Liver (tissue), 9 donors: ENCODE results near the gene PRPSAP2. TPM values are rescaled to one million over a fixed set of nuclear protein-coding genes. Genes with fewer than 3 reads are reported as not detected.

Experiments used
- DNase-seq: peaks from one replicate; pipeline ENCODE4 v3.0.0-alpha.2; 2017; ENCODE audit warnings: low spot score
- H3K27ac ChIP-seq, 2 donors: one replicate each; pipeline ENCODE4 v1.7.0; 2013; ENCODE audit warnings: inconsistent platforms in 2 of 2, low read length in 2 of 2, control low read depth in 1 of 2, low read depth in 1 of 2, mild to moderate bottlenecking in 1 of 2
- H3K27me3 ChIP-seq, 4 donors: one replicate each; pipeline versions ENCODE4 v1.6.1 to v1.7.0; 2013; ENCODE audit warnings: low read length in 3 of 4, inconsistent platforms in 1 of 4, mild to moderate bottlenecking in 1 of 4, moderate library complexity in 1 of 4; ENCODE audit not compliant: control insufficient read depth in 4 of 4, insufficient read depth in 4 of 4
- H3K36me3 ChIP-seq, 4 donors: one replicate each; pipeline versions ENCODE4 v1.6.1 to v1.7.0; 2013; ENCODE audit warnings: low read length in 3 of 4, mild to moderate bottlenecking in 3 of 4, low read depth in 1 of 4, moderate library complexity in 1 of 4; ENCODE audit not compliant: control insufficient read depth in 4 of 4, insufficient read depth in 3 of 4
- H3K4me1 ChIP-seq, 4 donors: one replicate each; pipeline versions ENCODE4 v1.6.1 to v1.7.0; 2013; ENCODE audit warnings: low read length in 3 of 4, mild to moderate bottlenecking in 3 of 4, moderate library complexity in 1 of 4; ENCODE audit not compliant: control insufficient read depth in 4 of 4, insufficient read depth in 4 of 4
- H3K4me3 ChIP-seq, 3 donors: one replicate each; pipeline versions ENCODE4 v1.6.1 to v1.7.0; 2013; ENCODE audit warnings: low read length in 3 of 3, control low read depth in 1 of 3, low read depth in 1 of 3, mild to moderate bottlenecking in 1 of 3
- H3K9ac ChIP-seq, 2 donors: one replicate each; pipeline ENCODE4 v1.7.0; 2013; ENCODE audit warnings: low read length in 2 of 2, mild to moderate bottlenecking in 2 of 2, moderate library complexity in 2 of 2, control low read depth in 1 of 2, low read depth in 1 of 2
- H3K9me3 ChIP-seq, 4 donors: one replicate each; pipeline versions ENCODE4 v1.6.1 to v1.7.0; 2013; ENCODE audit warnings: low read length in 3 of 4; ENCODE audit not compliant: control insufficient read depth in 4 of 4
- EGR1 ChIP-seq, 2 donors: IDR thresholded peaks; 2 replicates each; pipeline ENCODE4 v1.6.1; 2016 to 2018; ENCODE audit warnings: antibody characterized with exemption in 2 of 2, low read depth in 2 of 2
- FOXA1 ChIP-seq: IDR thresholded peaks from 2 replicates; pipeline ENCODE4 v1.6.1; 2016; ENCODE audit warnings: antibody characterized with exemption
- FOXA2 ChIP-seq: IDR thresholded peaks from 2 replicates; pipeline ENCODE4 v1.6.1; 2016; ENCODE audit warnings: antibody characterized with exemption
- GABPA ChIP-seq, 2 donors: IDR thresholded peaks in 1 of 2; conservative IDR thresholded peaks in 1 of 2; 2 replicates each; pipeline ENCODE4 v1.6.1; 2016; ENCODE audit warnings: antibody characterized with exemption in 2 of 2, mild to moderate bottlenecking in 1 of 2, moderate library complexity in 1 of 2
- HNF4A ChIP-seq, 2 donors: conservative IDR thresholded peaks; 2 replicates each; pipeline ENCODE4 v1.6.1; 2016; ENCODE audit warnings: antibody characterized with exemption in 2 of 2, mild to moderate bottlenecking in 2 of 2
- HNF4G ChIP-seq: IDR thresholded peaks from 2 replicates; pipeline ENCODE4 v1.6.1; 2016; ENCODE audit warnings: antibody characterized with exemption
- JUND ChIP-seq, 2 donors: IDR thresholded peaks; 2 replicates each; pipeline ENCODE4 v1.6.1; 2016; ENCODE audit warnings: antibody characterized with exemption in 2 of 2
- NR2F2 ChIP-seq: IDR thresholded peaks from 2 replicates; pipeline ENCODE4 v1.6.1; 2016; ENCODE audit warnings: antibody characterized with exemption
- RAD21 ChIP-seq, 2 donors: IDR thresholded peaks; 2 replicates each; pipeline ENCODE4 v1.6.1; 2016; ENCODE audit warnings: antibody characterized with exemption in 2 of 2, mild to moderate bottlenecking in 2 of 2
- RXRA ChIP-seq, 2 donors: IDR thresholded peaks; 2 replicates each; pipeline ENCODE4 v1.6.1; 2017 to 2018; ENCODE audit warnings: antibody characterized with exemption in 2 of 2, mild to moderate bottlenecking in 1 of 2
- SP1 ChIP-seq: IDR thresholded peaks from 2 replicates; pipeline ENCODE4 v1.6.1; 2018; ENCODE audit warnings: antibody characterized with exemption, mild to moderate bottlenecking
- TAF1 ChIP-seq: conservative IDR thresholded peaks from 2 replicates; pipeline ENCODE4 v1.6.1; 2016; ENCODE audit warnings: antibody characterized with exemption, mild to moderate bottlenecking
- YY1 ChIP-seq: IDR thresholded peaks from 2 replicates; pipeline ENCODE4 v1.6.1; 2016; ENCODE audit warnings: antibody characterized with exemption, mild to moderate bottlenecking
- WGBS: extraction: QIAGEN DNeasy Blood & Tissue Kit; methylation state at CpG from one replicate; pipeline ENCODE4 v1.1.7; 2013; 5-methylcytosine and 5-hydroxymethylcytosine counted together
- polyA plus RNA-seq, 2 donors: library from polyadenylated mRNA; stranded (reverse) in 1 of 2; unstranded in 1 of 2; fragments of 200-250 nt in 1 of 2; fragments of >200 nt in 1 of 2; fragmentation: Nextera tagmentation in 1 of 2; extraction: Ambion mirVana in 1 of 2; gene quantifications; one replicate each; pipeline versions ENCODE4 v1.2.1 to v1.2.3, GENCODE V29; 2013 to 2015
- total RNA-seq, 2 donors: library from RNA; depleted of rRNA; stranded (reverse); fragments of >200 nt; gene quantifications; one replicate each; pipeline ENCODE4 v1.2.3, GENCODE V29; 2014
- TF ChIP-seq, protein P1 (sequence below): IDR thresholded peaks from 2 replicates; pipeline ENCODE4 v1.6.1; 2016; ENCODE audit warnings: antibody characterized with exemption
- TF ChIP-seq, protein P2 (sequence below): IDR thresholded peaks from 2 replicates; pipeline ENCODE4 v1.6.1; 2016; ENCODE audit warnings: antibody characterized with exemption, mild to moderate bottlenecking
- TF ChIP-seq, protein P3 (sequence below): IDR thresholded peaks from 2 replicates; pipeline ENCODE4 v1.6.1; 2016; ENCODE audit warnings: antibody characterized with exemption
- TF ChIP-seq, protein P4 (sequence below): fragments of 150-350 bp; IDR thresholded peaks from 2 replicates; pipeline ENCODE4 v1.5.1; 2017; ENCODE audit warnings: improper control_type of control experiment, low read depth, low read length; ENCODE audit not compliant: missing input control
- TF ChIP-seq, protein P5 (sequence below): IDR thresholded peaks from 2 replicates; pipeline ENCODE4 v1.6.1; 2016; ENCODE audit warnings: antibody characterized with exemption
- donor health status: healthy.
- donor health status: healthy.
- donor health status: healthy.
- donor health status: healthy.
- donor health status: healthy.

The PRPSAP2 gene
- total and polyA plus RNA-seq, 4 donors = 10.2 to 31.4 (median 16.7) TPM

DNA sequence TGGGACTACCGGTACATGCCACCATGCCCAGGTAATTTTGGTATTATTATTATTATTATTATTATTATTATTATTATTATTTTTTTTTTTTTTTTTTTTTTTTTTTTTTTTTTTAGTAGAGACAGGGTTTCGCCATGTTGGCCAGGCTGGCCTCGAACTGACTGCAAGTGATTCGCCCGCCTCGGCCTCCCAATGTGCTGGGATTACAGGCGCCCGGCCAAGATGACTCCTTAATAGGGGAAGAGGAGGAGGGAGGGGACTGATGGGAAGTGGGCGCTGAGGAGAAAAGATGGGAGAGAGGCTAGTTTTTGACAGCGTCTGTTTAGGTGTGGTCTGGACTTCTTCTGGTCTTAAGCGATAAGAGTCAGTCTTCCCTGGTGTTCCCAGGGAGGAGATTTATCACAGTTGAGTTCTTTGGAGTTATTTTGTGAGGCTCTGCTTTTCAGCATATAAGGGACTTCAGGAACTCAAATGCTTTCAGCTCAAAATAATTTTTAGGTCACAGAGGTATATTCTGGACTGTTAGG is 59.6 kb downstream of the PRPSAP2 start:
- peaks cover 2 to 26% (median 16%) of the 10 kb centered on the region in 4 donors for H3K36me3 ChIP-seq

More for the DNA sequence above, 59.6 kb downstream of the PRPSAP2 start:
- no peak for TF ChIP-seq TAF1
- no peak for TF ChIP-seq GABPA (IDR thresholded peaks at IDR 0.05 in 1 of 2, conservative IDR thresholded peaks at IDR 0.05 in 1 of 2)
- TF ChIP-seq, protein P1, sequence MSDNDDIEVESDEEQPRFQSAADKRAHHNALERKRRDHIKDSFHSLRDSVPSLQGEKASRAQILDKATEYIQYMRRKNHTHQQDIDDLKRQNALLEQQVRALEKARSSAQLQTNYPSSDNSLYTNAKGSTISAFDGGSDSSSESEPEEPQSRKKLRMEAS = no peak
- TF ChIP-seq SP1 = no peak
- no peak for TF ChIP-seq HNF4A (conservative IDR thresholded peaks at IDR 0.05)
- TF ChIP-seq EGR1 (IDR thresholded peaks at IDR 0.05; ENCODE audit: low read depth in 2 of 2) = no peak
- TF ChIP-seq FOXA1 = no peak
- TF ChIP-seq RAD21 (IDR thresholded peaks at IDR 0.05) = no peak
- TF ChIP-seq, protein P2, sequence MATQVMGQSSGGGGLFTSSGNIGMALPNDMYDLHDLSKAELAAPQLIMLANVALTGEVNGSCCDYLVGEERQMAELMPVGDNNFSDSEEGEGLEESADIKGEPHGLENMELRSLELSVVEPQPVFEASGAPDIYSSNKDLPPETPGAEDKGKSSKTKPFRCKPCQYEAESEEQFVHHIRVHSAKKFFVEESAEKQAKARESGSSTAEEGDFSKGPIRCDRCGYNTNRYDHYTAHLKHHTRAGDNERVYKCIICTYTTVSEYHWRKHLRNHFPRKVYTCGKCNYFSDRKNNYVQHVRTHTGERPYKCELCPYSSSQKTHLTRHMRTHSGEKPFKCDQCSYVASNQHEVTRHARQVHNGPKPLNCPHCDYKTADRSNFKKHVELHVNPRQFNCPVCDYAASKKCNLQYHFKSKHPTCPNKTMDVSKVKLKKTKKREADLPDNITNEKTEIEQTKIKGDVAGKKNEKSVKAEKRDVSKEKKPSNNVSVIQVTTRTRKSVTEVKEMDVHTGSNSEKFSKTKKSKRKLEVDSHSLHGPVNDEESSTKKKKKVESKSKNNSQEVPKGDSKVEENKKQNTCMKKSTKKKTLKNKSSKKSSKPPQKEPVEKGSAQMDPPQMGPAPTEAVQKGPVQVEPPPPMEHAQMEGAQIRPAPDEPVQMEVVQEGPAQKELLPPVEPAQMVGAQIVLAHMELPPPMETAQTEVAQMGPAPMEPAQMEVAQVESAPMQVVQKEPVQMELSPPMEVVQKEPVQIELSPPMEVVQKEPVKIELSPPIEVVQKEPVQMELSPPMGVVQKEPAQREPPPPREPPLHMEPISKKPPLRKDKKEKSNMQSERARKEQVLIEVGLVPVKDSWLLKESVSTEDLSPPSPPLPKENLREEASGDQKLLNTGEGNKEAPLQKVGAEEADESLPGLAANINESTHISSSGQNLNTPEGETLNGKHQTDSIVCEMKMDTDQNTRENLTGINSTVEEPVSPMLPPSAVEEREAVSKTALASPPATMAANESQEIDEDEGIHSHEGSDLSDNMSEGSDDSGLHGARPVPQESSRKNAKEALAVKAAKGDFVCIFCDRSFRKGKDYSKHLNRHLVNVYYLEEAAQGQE = no peak
- TF ChIP-seq FOXA2 = no peak
- TF ChIP-seq, protein P3, sequence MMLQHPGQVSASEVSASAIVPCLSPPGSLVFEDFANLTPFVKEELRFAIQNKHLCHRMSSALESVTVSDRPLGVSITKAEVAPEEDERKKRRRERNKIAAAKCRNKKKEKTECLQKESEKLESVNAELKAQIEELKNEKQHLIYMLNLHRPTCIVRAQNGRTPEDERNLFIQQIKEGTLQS = no peak
- no peak for TF ChIP-seq HNF4G
- TF ChIP-seq, protein P4, sequence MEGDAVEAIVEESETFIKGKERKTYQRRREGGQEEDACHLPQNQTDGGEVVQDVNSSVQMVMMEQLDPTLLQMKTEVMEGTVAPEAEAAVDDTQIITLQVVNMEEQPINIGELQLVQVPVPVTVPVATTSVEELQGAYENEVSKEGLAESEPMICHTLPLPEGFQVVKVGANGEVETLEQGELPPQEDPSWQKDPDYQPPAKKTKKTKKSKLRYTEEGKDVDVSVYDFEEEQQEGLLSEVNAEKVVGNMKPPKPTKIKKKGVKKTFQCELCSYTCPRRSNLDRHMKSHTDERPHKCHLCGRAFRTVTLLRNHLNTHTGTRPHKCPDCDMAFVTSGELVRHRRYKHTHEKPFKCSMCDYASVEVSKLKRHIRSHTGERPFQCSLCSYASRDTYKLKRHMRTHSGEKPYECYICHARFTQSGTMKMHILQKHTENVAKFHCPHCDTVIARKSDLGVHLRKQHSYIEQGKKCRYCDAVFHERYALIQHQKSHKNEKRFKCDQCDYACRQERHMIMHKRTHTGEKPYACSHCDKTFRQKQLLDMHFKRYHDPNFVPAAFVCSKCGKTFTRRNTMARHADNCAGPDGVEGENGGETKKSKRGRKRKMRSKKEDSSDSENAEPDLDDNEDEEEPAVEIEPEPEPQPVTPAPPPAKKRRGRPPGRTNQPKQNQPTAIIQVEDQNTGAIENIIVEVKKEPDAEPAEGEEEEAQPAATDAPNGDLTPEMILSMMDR = no peak
- no peak for TF ChIP-seq RXRA (IDR thresholded peaks at IDR 0.05)
- TF ChIP-seq NR2F2 = no peak
- TF ChIP-seq JUND (IDR thresholded peaks at IDR 0.05) = no peak
- TF ChIP-seq YY1 = no peak
- TF ChIP-seq, protein P5, sequence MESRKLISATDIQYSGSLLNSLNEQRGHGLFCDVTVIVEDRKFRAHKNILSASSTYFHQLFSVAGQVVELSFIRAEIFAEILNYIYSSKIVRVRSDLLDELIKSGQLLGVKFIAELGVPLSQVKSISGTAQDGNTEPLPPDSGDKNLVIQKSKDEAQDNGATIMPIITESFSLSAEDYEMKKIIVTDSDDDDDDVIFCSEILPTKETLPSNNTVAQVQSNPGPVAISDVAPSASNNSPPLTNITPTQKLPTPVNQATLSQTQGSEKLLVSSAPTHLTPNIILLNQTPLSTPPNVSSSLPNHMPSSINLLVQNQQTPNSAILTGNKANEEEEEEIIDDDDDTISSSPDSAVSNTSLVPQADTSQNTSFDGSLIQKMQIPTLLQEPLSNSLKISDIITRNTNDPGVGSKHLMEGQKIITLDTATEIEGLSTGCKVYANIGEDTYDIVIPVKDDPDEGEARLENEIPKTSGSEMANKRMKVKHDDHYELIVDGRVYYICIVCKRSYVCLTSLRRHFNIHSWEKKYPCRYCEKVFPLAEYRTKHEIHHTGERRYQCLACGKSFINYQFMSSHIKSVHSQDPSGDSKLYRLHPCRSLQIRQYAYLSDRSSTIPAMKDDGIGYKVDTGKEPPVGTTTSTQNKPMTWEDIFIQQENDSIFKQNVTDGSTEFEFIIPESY = no peak
- no peak for DNase-seq
- Histone ChIP-seq H3K9ac (no peak overlapping the region), H3K27me3 (no peaks in the 10 kb centered on the region), H3K4me3 (no peak overlapping the region), H3K9me3 (no peaks in the 10 kb centered on the region), H3K27ac (no peak overlapping the region), H3K4me1 (peaks cover 5 to 21% (median 13%) of the 10 kb centered on the region in 4 donors)
- WGBS = 94% methylated on average over 11 of the region's 11 CpGs
